K562 (cell line): Measurements from ENCODE around the gene UTP4.

Source experiments
- EP300 ChIP-seq: IDR thresholded peaks from 2 replicates; pipeline ENCODE4 v1.6.1; 2012; ENCODE audit warnings: low read length, improper control_type of control experiment
- FOS ChIP-seq: IDR thresholded peaks from 3 replicates; pipeline ENCODE4 v1.6.1; 2011; ENCODE audit not compliant: insufficient read length; ENCODE audit errors: extremely low read depth
- HDAC1 ChIP-seq, 2 experiments: fragments of 450-650 bp; IDR thresholded peaks; 2 replicates each; pipeline ENCODE4 v1.6.1; 2016 to 2017; ENCODE audit warnings: inconsistent platforms in 1 of 2, mild to moderate bottlenecking in 1 of 2, moderate library complexity in 1 of 2
- MAX ChIP-seq: sonication (generic); formaldehyde crosslinking; IDR thresholded peaks from 2 replicates; pipeline ENCODE4 v1.9.0; 2022; ENCODE audit warnings: mild to moderate bottlenecking, missing genetic modification reagents
- NCOA4 ChIP-seq: fragments of 450-650 bp; IDR thresholded peaks from 2 replicates; pipeline ENCODE4 v1.6.1; 2018; ENCODE audit warnings: mild to moderate bottlenecking; ENCODE audit not compliant: partially characterized antibody
- PKNOX1 ChIP-seq: fragments of 450-650 bp; IDR thresholded peaks from 2 replicates; pipeline ENCODE4 v1.6.1; 2016
- POLR2AphosphoS5 ChIP-seq: IDR thresholded peaks from 2 replicates; pipeline ENCODE4 v1.6.1; 2011; ENCODE audit warnings: mild to moderate bottlenecking, low read depth, low read length, moderate library complexity; ENCODE audit not compliant: control insufficient read depth, insufficient read depth
- RAD51 ChIP-seq: fragments of 450-650 bp; IDR thresholded peaks from 2 replicates; pipeline ENCODE4 v1.7.1; 2016; ENCODE audit warnings: low read depth, mild to moderate bottlenecking, borderline replicate concordance
- ZNF79 ChIP-seq: fragments of 250-450 bp; sonication (Bioruptor Pico); IDR thresholded peaks from 2 replicates; pipeline ENCODE4 v1.4.0; 2020; ENCODE audit warnings: low read depth, mild to moderate bottlenecking, moderate library complexity
- TF ChIP-seq, protein P1 (sequence below): sonication (generic); formaldehyde crosslinking; IDR thresholded peaks from 2 replicates; pipeline ENCODE4 v1.8.0; 2022; ENCODE audit warnings: mild to moderate bottlenecking, missing genetic modification reagents

DNA sequence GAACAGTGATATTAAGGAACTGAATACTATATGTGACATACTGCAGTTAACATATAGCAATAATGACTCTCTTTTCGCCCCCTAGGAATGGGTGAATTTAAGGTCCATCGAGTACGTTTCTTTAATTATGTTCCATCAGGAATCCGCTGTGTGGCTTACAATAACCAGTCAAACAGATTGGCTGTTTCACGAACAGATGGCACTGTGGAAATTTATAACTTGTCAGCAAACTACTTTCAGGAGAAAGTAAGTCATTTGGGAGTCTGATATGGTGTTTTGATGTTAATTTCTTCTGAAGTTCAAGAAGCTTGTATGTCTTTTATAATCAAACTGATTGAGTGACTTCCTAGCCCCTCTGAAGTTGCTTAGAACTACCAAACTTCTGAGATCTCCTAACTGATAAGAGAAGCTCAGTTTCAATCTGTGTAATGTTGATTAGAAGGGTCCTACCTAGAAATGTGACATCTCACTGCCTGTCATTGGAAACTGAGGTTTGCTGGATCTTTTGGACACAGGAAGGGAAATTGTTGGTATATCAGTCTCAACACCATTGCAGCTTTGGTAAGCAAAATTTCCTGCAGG, 1.0 kb downstream of the UTP4 start:
- TF ChIP-seq PKNOX1 = no peak
- TF ChIP-seq HDAC1 (IDR thresholded peaks at IDR 0.05) = no peak
- TF ChIP-seq, protein P1, sequence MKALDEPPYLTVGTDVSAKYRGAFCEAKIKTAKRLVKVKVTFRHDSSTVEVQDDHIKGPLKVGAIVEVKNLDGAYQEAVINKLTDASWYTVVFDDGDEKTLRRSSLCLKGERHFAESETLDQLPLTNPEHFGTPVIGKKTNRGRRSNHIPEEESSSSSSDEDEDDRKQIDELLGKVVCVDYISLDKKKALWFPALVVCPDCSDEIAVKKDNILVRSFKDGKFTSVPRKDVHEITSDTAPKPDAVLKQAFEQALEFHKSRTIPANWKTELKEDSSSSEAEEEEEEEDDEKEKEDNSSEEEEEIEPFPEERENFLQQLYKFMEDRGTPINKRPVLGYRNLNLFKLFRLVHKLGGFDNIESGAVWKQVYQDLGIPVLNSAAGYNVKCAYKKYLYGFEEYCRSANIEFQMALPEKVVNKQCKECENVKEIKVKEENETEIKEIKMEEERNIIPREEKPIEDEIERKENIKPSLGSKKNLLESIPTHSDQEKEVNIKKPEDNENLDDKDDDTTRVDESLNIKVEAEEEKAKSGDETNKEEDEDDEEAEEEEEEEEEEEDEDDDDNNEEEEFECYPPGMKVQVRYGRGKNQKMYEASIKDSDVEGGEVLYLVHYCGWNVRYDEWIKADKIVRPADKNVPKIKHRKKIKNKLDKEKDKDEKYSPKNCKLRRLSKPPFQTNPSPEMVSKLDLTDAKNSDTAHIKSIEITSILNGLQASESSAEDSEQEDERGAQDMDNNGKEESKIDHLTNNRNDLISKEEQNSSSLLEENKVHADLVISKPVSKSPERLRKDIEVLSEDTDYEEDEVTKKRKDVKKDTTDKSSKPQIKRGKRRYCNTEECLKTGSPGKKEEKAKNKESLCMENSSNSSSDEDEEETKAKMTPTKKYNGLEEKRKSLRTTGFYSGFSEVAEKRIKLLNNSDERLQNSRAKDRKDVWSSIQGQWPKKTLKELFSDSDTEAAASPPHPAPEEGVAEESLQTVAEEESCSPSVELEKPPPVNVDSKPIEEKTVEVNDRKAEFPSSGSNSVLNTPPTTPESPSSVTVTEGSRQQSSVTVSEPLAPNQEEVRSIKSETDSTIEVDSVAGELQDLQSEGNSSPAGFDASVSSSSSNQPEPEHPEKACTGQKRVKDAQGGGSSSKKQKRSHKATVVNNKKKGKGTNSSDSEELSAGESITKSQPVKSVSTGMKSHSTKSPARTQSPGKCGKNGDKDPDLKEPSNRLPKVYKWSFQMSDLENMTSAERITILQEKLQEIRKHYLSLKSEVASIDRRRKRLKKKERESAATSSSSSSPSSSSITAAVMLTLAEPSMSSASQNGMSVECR = no peak
- TF ChIP-seq FOS = no peak
- TF ChIP-seq POLR2AphosphoS5 = no peak
- no peak for TF ChIP-seq ZNF79 (CRISPR knock-in tag)
- TF ChIP-seq MAX (CRISPR knock-in tag) = no peak
- TF ChIP-seq RAD51 = no peak
- no peak for TF ChIP-seq EP300
- TF ChIP-seq NCOA4 = no peak
